GM19397 (cell line): ENCODE results near the gene TAS1R2.

Experiments
- ATAC-seq: cut with Tn5 transposase; IDR thresholded peaks from one replicate; pipeline ENCODE4 v1.9.1; 2021; ENCODE audit warnings: mild to moderate bottlenecking, moderate library complexity; ENCODE audit not compliant: unreplicated experiment

The TAS1R2 gene

GRCh38 chr1:18823438-18823837, 36.0 kb downstream of the TAS1R2 start:
- no peak for ATAC-seq

DNA sequence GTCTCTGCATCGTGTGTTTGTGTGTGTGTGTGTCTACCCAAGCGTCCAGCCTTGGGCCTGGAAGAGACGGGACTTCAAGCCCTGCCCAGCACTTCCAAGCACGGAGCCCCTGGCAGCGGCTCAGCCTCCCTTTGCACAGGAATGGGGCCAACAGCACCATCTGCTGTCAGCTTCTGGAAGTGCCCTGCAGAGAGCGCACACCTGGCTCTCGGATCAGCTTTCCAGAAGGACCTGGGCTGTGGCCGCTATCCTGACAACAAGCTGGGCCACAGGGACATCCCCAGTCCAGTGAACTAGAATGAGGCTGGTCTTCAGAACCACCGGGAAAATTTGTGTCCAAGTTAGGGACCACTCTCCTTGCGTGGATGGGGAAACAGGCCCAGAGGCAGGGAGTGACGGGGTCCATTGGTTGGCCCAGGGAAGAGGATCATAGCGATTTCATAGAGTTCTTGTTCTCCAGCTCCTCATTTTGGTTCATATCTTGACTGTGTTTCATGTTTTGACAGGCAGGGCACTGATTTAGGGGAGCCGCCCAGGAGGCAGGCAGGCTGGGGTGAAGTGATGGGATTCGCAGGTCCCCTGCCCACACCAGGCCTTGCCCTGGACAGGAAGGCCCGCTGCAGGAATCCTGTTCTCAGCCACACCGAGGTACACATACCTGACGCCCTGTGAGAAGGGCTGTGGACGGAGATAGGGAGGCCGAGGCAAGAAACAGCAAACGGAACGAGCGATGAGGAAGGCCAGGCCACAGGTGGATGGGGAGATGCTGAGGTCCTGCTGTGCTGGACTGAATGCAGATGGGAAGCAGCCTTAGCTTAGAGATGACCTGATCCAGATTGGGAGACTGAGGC, 38.4 kb downstream of the TAS1R2 start:
- ATAC-seq, result no peak

GRCh38 chr1:18819986-18820790, 39.3 kb downstream of the TAS1R2 start:
- no peak for ATAC-seq

DNA sequence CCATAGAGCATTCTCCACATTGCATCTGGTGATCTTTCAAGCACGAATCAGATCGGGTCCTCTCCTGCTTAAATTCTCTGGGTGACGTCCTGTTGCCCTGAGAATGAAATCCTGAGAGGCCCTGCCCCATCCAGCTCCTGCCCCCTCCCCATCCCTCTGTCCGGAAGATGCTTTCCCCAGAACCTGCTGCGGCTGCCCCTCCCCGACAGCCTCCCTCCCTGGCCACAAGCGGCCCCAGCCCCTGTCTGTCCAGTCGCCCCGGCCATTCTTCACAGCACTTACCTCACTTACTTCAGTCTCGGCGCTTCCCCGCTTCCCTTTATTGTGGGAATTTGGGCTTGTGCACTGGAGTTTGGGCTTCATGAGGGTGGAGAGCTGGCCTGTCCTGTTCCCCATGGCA, 40.3 kb downstream of the TAS1R2 start:
- ATAC-seq, result no peak

DNA sequence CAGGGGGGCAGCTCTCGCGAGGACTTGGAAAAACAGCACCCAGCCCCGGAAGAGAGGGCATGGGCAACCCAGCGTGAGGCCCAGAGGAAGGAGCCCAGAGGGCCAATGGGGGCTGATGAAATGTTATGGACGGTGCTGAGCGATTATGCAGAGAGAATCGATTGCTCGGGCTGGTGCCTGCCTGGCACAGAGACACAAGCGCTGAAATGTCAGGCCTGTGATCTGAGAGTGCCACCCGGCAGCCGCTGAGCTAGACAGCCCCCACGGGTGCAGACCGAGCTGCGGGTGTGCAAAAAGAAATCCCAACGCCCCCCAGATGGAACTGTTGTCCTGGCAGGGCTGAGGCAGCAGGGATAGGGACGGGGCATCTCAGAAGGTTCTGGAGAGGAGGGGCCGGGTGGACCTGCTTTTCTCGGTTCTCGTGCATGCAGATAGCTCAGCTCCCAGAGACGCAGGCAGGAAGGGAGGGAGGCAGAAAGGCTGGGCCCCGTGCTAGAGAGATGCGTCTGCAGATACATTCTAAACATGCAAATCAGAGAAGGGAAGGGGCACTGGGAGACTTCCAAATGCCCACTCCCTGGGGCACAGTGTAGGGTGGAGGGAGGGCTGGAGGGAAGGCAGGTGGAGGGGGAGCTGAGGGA, 41.5 kb downstream of the TAS1R2 start:
- ATAC-seq, result no peak

DNA sequence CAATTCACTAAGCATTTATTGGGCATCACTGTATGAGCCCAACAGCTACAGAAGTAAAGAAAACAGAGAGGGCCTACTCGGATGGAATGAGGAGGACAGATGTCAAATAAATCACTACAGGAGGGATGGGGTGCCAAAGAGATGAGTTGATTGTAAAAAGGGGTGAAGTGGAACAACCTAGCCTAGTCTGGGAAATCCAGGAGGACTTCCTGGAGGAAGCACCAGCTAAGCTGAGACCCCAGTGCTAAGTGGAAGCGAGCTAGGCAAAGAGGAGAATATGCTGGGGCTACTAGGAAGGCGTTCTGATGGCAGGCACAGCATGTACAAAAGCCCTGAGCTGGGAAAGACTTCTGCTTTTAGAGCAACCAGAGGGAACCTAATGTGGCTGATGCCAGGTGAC, 42.1 kb downstream of the TAS1R2 start:
- ATAC-seq, result no peak

DNA sequence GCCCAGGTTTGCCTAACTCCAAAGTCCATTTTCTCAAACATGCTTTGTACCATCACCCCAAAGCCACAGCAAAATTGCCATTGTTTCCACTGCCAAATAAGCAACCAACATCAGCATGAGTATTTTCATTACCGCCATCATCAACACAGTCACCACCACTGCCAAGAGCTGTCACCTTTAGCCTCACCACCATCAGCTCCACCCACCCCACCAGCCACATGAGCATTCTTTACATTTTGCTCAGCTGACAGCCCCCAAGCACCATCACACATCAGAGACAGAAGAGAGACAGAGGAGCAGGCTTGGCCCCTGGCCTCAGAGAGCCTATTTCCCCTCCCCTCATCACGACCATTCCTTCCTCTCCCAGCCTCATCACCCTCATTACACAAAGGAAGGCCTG, 42.7 kb downstream of the TAS1R2 start:
- ATAC-seq, result no peak

DNA sequence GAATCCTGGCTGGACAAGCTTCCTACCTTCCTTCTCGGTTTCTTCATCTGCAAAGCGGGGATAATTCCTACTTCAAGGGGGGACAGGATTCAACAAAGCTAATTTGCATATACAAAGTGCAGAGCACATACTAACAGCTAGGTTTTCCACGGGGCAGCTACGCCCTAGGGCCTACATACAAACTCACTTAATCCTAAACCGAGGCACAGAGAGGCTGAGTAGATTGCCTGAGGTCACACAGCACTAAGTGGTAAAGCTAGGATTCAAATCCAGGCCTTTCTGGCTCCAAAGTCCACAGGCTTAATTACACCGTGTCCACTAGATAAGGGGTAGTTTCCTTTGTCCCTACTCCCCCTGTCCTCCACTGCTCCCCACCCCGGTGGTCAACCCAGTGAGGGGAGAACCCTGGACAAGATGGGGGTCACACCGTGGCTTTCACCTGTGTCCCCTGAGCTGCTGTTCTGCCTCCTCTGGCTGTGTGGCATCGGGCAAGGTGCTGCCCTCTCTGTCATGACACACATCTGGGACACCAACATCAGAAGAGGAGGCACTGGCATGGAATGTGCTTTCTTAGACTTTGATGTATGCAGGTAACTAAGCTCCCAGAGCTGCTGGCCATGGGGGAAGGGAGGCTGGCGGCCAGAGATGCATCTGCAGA, 44.5 kb downstream of the TAS1R2 start:
- ATAC-seq, result no peak

DNA sequence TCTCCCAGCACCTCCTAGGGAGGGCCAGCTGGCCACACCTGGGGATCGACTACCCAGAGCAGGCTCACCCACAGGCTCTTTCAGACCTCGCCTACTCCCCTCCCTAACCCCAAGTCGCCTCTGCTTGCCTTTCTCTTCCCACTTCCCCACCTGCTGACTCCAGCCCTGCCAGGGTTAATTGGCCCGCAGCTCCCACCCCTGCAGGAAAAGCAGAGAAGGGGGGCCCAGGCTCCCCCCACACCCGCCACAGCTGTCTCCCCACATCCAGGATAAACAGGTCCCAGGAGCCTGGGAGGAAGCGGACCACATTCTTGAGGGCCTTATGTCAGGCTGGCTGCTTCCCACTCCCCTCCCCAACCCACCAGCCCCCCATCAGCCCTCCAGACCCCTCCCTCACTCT, 45.0 kb downstream of the TAS1R2 start:
- no peak for ATAC-seq

GRCh38 chr1:18812453-18812939, 47.0 kb downstream of the TAS1R2 start:
- no peak for ATAC-seq

GRCh38 chr1:18811733-18812452, 47.6 kb downstream of the TAS1R2 start:
- no peak for ATAC-seq

GRCh38 chr1:18809953-18810899, 49.2 kb downstream of the TAS1R2 start:
- no peak for ATAC-seq

- ATAC-seq, result no peak
Observed at GRCh38 chr1:18808550-18808949, 50.9 kb downstream of the TAS1R2 start.

DNA sequence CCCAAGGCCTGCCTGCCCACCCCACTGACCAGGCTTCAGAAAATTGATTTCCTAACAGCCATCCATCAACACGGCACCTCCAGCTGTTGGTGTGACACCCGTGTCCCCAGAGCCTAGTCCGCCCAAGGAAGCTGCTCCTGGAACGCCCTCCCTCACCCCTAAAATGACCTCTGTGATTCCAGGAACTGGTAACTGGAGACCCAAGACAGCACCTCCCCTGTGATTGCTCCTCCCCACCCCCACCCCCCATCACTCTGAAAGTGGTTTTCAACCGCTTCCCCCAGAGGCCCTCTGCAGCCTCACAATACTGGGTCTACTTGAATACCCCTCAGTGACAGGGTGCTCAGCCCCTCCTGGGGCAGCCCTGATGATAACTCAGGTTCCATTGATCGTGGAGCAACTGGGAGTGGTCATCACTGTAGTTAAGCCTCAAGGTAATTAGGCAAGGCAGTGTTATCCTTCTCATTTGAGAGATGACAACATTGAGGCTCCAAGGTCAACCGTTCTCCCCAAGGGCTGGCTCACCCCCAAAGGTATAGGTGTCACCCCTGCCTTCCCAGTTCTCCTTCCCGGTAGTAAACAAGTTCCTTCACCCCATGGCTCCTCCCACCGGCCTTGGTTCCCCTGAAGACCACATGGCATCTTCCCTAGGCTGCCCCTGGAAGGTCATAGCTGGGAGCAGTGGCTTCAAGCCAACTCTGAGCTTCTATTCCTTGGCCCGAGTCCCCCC, 52.0 kb downstream of the TAS1R2 start:
- ATAC-seq, result no peak

- no peak for ATAC-seq
Observed at GRCh38 chr1:18805925-18806849, 53.3 kb downstream of the TAS1R2 start.

DNA sequence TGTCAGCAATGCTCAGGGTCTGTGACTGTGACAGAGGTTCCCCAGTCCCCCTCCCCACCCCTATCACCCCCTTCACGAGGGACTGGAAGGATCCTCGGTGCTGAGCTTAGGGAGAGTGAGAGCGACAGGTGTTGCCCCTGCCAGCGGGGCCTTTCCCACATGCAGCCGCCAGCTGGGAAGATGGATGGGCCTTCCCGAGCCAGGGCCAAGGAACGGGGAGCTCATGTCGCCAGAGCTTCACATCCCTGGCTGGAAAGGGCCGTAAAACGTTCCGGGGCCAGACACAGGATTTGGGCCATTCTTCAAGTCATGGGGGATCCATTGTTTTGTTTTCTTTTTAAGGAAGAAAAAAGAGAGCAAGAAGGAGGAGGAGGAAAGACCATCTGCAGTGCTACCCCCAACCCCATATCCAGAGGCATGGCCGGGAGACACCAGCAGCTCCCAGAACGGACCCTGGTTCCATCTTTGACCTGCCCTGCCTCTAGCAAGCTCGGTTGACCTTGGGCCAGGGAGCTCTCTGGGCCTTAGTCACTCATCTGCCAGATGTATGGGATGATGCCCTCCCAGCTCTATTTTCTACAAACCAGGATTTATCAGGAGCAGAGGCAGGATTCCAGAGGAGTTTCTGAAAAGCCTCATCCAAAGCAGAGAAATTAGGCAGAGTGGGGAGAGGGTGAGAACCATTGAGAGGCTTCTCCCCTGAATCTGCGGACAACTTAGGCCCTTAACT, 54.1 kb downstream of the TAS1R2 start:
- ATAC-seq, result no peak

DNA sequence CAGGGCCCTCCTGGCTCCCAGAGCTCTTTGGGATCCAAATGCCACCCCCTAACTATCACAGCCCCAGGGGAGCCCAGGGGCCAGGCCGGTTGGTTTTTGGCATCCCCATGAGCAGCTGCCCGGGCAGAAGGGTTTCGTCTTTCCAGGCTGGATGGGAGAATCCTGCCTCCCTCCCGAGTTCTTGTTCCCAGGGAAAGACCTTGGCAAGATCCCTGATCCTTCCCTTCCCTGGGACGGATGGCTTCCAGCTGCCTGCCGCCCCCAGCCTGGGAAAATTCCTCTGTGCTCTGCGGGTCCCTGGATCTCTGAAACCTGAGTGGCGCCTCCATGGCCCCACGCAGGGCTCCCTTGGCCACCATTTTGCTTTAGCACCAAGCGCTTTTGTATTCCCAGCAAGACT, 55.6 kb downstream of the TAS1R2 start:
- no peak for ATAC-seq
